NCI-H345 (cell line): ENCODE results near the gene C22orf23.

ENCODE experiments used
- DNase-seq: peaks from one replicate; lab custom pipeline; 2025; lab: John Stamatoyannopoulos, UW

The C22orf23 gene

GRCh38 chr22:37953437-37954179 lies at the start of gene C22orf23, which contains the start of gene POLR2F:
C22orf23 (minus strand) TSS chr22:37953601; CDS start chr22:37953149, 452 bp downstream.
POLR2F (plus strand) TSS chr22:37953699; CDS start chr22:37953788, 89 bp downstream.
- DNase-seq, result peak; percentile 93

- peak; percentile 22 for DNase-seq
These were observed 46.4 kb upstream of the C22orf23 start for GRCh38 chr22:37999640-38000272.

- no peak for DNase-seq
These were observed 45.8 kb upstream of the C22orf23 start for GRCh38 chr22:37999236-37999635.

- no peak for DNase-seq
These were observed 45.1 kb upstream of the C22orf23 start for GRCh38 chr22:37998543-37998942.

GRCh38 chr22:37996515-37997246 lies 43.3 kb upstream of the C22orf23 start:
- no peak for DNase-seq

GRCh38 chr22:37996079-37996478 lies 42.7 kb upstream of the C22orf23 start:
- no peak for DNase-seq

GRCh38 chr22:37995460-37995859 lies 42.1 kb upstream of the C22orf23 start:
- DNase-seq, result no peak

GRCh38 chr22:37994982-37995381 lies 41.6 kb upstream of the C22orf23 start:
- no peak for DNase-seq

- no peak for DNase-seq
These were observed 40.6 kb upstream of the C22orf23 start for GRCh38 chr22:37994049-37994448.

- no peak for DNase-seq
These were observed 38.5 kb upstream of the C22orf23 start for GRCh38 chr22:37991731-37992442.

GRCh38 chr22:37990862-37991261 lies 37.5 kb upstream of the C22orf23 start:
- no peak for DNase-seq

- no peak for DNase-seq
These were observed 36.9 kb upstream of the C22orf23 start for GRCh38 chr22:37990301-37990700.

GRCh38 chr22:37989146-37990045 lies 36.0 kb upstream of the C22orf23 start:
- no peak for DNase-seq

- no peak for DNase-seq
These were observed 33.0 kb upstream of the C22orf23 start for GRCh38 chr22:37986371-37986770.

- DNase-seq, result no peak
These were observed 32.4 kb upstream of the C22orf23 start for GRCh38 chr22:37985751-37986281.

GRCh38 chr22:37985050-37985585 lies 31.7 kb upstream of the C22orf23 start:
- DNase-seq, result no peak

- DNase-seq, result no peak
These were observed 30.7 kb upstream of the C22orf23 start, which contains the start of gene SOX10 for GRCh38 chr22:37983860-37984791. SOX10 (minus strand) TSS chr22:37984555; CDS start chr22:37983784, 771 bp downstream.

GRCh38 chr22:37982938-37983859 lies 29.8 kb upstream of the C22orf23 start:
- no peak for DNase-seq
